Activated T-helper 2 cell treated with anti-CD3 and anti-CD28 coated beads, Interferon-gamma antibody, Interleukin-2, Interleukin-4, amounts not matched to agents 10 μg/mL and 5 μg/mL and 100 μg/mL, durations not matched to agents 14 hours and 24 hours and 36 hours (primary cell): Measurements from ENCODE around the gene RCBTB2. TPM values are rescaled to one million over a fixed set of nuclear protein-coding genes. Genes with fewer than 3 reads are reported as not detected.
A peak's percentile ranks its signal among the peaks of the same experiment; 100 is the strongest.

Experiments
- DNase-seq: peaks from one replicate; pipeline ENCODE4 v3.0.0; 2021; ENCODE audit warnings: low spot score
- H3K27ac Mint-ChIP-seq: one replicate; pipeline ENCODE4 v1.8.0; 2021; ENCODE audit warnings: mixed read lengths
- H3K27me3 Mint-ChIP-seq: one replicate; pipeline ENCODE4 v1.8.0; 2021; ENCODE audit warnings: low read depth, mixed read lengths
- H3K36me3 Mint-ChIP-seq: one replicate; pipeline ENCODE4 v1.8.0; 2021; ENCODE audit warnings: low read depth, mixed read lengths
- H3K4me1 Mint-ChIP-seq: one replicate; pipeline ENCODE4 v1.8.0; 2021; ENCODE audit warnings: low read depth, mixed read lengths
- H3K4me3 Mint-ChIP-seq: one replicate; pipeline ENCODE4 v1.8.0; 2021; ENCODE audit warnings: low read depth, mild to moderate bottlenecking, moderate library complexity, mixed read lengths
- H3K9me3 Mint-ChIP-seq: one replicate; pipeline ENCODE4 v1.8.0; 2021; ENCODE audit warnings: mixed read lengths
- intact Hi-C: fragments of 100-400 bp; cut with micrococcal nuclease; formaldehyde crosslinking; loops from one replicate; pipeline ENCODE4 v1.15.1; 2023
- total RNA-seq: library from RNA; stranded (reverse); gene quantifications from 2 replicates; pipeline ENCODE4 v1.2.3, GENCODE V29; 2022

The RCBTB2 gene
- total RNA-seq, 1 donor from 2014 or later = 3.4 TPM

DNA sequence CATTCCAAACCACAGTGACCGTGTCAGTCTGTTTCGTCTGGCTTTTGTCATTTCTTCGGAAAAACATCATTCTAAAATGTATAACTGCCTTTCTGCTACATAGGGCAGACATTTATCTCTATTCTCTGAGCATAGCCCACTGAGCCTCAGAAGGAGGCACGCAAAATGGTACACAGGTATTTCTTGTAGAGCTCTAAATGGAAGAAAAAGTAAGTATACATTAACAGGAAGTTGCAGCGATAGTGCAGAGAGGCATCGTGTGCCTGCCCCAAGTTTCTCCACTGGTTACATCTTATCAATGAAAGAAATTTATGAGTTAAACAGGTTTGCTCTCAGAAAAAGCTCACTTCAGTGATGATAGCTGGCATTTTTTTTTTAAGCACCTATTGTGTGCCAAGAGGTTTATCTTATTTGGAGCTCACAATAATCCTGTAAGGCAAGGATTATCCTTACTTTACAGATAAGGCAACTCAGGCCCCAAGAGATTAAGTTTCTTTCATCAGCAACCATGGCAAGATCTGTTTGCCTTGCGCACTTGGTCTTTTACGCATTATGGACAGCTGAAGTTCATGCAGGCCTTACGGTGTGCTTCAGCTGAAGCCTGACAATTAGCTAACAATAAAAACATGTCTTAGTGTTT lies 1.2 kb upstream of the RCBTB2 start:
- Mint-ChIP-seq H3K4me3 (peak overlapping the region; percentile 90), H3K4me1 (peaks cover 31% of the 10 kb centered on the region), H3K9me3 (peaks cover 34% of the 10 kb centered on the region), H3K27me3 (peaks cover 5% of the 10 kb centered on the region), H3K27ac (peak overlapping the region; percentile 89), H3K36me3 (peaks cover 20% of the 10 kb centered on the region)
- DNase-seq = no peak
- intact Hi-C loops = loop anchor here (2.0 kb wide), 1 partner anchor 29 kb away; no protein-coding TSS in a partner anchor

DNA sequence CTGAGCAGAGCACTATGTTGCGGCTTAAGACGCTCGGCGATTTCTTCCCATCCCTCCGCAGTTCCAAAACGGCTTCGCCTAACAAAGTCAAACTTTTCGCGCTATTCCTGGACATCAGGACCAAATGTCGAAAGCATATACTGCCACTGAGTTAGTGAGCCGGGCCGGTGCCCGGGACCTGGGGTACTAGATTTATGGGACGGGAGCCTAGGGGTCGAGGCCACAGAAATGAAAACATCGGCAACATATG lies 699 bp downstream of the RCBTB2 start:
- H3K27ac Mint-ChIP-seq = peak overlapping the region; percentile 89
- no peak for DNase-seq
- H3K9me3 Mint-ChIP-seq = peaks cover 20% of the 10 kb centered on the region
- H3K36me3 Mint-ChIP-seq = peaks cover 13% of the 10 kb centered on the region
- H3K4me1 Mint-ChIP-seq = peaks cover 28% of the 10 kb centered on the region
- peak overlapping the region; percentile 90 for H3K4me3 Mint-ChIP-seq
- intact Hi-C loops = loop anchor here (1.0 to 2.0 kb wide), 4 partner anchors 27 to 444 kb away; no protein-coding TSS in a partner anchor
- peaks cover 2% of the 10 kb centered on the region for H3K27me3 Mint-ChIP-seq

DNA sequence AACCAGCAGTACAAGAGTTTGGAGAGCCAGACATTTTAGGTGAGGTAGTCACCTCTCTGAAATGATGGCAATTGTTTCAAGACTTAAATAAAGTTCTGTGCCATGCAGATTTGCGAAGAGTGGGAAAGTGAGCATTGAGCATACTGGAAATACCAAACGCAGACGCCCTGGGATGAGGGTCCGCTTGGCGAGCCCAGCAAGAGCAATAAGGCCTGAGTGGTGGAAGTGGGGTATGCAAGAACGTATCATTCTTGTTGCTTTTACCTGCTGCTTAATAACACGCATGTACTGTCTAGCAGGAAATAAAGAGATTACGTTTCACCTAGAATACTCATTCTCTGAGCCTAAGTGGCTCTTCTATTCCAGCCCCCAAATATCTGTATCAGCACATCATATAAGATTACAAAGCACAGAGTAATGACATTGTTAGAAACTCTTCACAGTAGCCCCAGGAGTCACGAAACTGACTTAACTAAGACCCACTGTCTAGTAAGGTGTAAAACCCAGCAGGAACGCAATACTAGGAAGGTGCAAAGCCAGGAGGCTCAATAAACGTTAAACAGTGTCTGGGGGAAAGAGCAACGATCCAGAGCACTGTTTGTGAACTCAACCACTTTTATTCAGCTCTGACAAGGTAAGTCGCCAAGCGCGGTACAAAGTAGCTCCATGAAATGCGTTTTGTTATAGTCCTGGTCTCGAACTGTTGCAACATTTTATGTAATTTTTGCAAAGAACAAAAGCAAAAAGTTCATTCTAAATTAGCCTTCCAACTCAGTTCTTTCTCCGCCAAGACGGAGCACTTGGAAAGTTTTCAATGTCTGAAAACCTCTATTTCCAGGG lies 1.2 kb downstream of the RCBTB2 start:
- Mint-ChIP-seq H3K27ac (peak overlapping the region; percentile 89), H3K4me1 (peaks cover 28% of the 10 kb centered on the region), H3K4me3 (peak overlapping the region; percentile 90), H3K27me3 (peaks cover 2% of the 10 kb centered on the region), H3K36me3 (peaks cover 9% of the 10 kb centered on the region), H3K9me3 (peaks cover 15% of the 10 kb centered on the region)
- peak; percentile 21 for DNase-seq
- intact Hi-C loops = loop anchor here (1.0 to 2.0 kb wide), 4 partner anchors 26 to 445 kb away; no protein-coding TSS in a partner anchor

DNA sequence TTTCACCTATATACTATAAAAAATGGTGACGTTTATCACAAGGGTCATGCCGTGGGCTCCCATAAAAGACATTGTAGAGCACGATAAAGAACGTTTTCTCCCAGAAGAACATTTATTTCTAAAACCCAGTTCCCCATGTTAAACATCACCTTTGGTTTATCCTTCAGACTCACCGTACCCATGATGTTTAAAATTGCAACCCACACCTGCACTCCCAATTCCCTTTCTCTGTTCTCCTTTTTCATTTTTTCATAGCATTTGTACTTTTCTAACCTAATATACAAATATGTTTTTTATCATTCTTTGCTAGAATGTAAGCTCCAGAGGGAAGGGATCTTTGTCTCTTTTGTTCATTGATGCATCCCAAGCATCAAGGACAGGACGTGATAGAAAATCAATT lies 2.0 kb downstream of the RCBTB2 start:
- no peak overlapping the region for H3K27ac Mint-ChIP-seq
- peaks cover 2% of the 10 kb centered on the region for H3K27me3 Mint-ChIP-seq
- H3K4me3 Mint-ChIP-seq = peak overlapping the region; percentile 90
- intact Hi-C loops = no loop called here
- DNase-seq = no peak
- H3K4me1 Mint-ChIP-seq = peaks cover 28% of the 10 kb centered on the region
- peaks cover 9% of the 10 kb centered on the region for H3K9me3 Mint-ChIP-seq
- peaks cover 9% of the 10 kb centered on the region for H3K36me3 Mint-ChIP-seq

DNA sequence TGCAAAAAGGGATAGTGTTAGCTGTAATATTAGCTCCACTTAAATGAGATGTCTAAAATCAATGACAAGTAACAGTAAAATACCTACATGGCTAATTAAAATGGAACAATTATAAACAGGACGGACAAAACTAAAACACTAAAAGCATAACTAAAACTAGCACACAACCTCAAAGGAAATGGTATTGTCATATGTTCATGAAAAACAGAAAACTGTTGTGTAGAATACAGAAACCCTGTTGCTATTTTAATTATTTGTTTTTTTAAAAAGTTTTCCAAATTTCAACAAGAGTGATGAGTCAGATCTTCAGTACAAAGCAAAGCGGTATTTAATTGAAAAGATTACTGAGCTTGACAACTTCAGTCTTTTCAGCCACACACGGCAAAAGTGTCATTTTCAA lies 4.2 kb downstream of the RCBTB2 start:
- peaks cover 23% of the 10 kb centered on the region for H3K4me1 Mint-ChIP-seq
- no peak overlapping the region for H3K4me3 Mint-ChIP-seq
- H3K36me3 Mint-ChIP-seq = peaks cover 4% of the 10 kb centered on the region
- H3K27me3 Mint-ChIP-seq = peaks cover 4% of the 10 kb centered on the region
- H3K9me3 Mint-ChIP-seq = no peaks in the 10 kb centered on the region
- DNase-seq = no peak
- no peak overlapping the region for H3K27ac Mint-ChIP-seq
- intact Hi-C loops = no loop called here

DNA sequence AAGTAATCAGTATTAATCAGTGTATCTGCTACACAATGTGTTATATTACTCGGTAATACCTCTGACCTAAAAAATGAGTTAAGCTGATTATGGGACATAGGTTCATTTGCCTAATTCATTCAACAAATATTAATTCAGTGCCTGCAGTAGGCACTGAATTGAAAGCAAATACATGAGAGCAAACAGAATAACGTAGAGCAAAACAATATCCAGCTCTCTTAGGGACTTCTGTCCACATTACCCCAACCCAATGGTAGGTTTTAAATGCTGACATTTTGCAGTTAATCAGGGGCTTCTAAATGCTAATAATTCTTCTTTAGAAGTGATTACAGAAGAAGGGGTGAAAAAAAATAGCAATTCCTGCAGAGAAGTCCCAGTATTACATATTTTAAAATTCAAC lies 4.9 kb downstream of the RCBTB2 start:
- no peaks in the 10 kb centered on the region for H3K9me3 Mint-ChIP-seq
- no peak overlapping the region for H3K4me3 Mint-ChIP-seq
- no peak overlapping the region for H3K27ac Mint-ChIP-seq
- H3K27me3 Mint-ChIP-seq = peaks cover 5% of the 10 kb centered on the region
- no peak for DNase-seq
- peaks cover 4% of the 10 kb centered on the region for H3K36me3 Mint-ChIP-seq
- H3K4me1 Mint-ChIP-seq = peaks cover 18% of the 10 kb centered on the region
- intact Hi-C loops = no loop called here

DNA sequence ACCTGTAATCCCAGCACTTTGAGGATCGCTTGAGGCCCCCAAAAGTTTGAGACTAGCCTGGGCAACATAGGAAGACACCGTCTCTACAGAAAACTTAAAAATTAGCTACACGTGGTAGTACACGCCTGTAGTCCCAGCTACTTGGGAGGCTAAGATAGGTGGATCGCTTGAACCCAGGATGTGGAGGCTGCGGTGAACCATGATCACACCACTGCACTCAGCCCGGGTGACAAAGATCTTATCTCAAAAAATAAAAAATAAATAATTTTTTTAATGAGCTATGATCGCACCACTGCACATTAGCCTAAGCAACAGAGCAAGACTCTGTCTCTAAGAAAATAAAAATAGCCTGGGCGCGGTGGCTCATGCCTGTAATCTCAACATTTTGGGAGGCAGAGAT lies 6.6 kb downstream of the RCBTB2 start:
- Mint-ChIP-seq H3K27me3 (peaks cover 5% of the 10 kb centered on the region), H3K4me1 (peaks cover 12% of the 10 kb centered on the region), H3K4me3 (no peak overlapping the region), H3K27ac (no peak overlapping the region), H3K9me3 (no peaks in the 10 kb centered on the region), H3K36me3 (peaks cover 10% of the 10 kb centered on the region)
- intact Hi-C loops = no loop called here
- DNase-seq = no peak

DNA sequence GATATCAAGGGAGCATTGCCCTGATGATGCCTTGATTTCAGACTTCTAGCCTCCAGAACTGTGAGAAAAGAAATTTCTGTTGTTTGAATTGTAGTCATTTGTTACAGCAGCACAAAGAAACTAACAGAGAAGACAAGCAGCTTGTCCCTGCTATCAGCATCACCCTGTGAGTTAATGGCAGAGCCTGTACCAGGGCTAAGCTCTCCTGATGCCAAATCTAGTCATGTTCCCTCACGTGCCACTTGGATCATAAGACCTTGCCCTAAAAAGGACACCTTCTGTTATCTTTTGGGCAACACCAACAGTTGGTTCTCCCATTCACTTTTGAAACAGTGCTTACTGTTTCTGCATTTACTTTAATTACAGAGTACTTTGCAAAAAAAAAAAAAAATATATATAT lies 14.8 kb downstream of the RCBTB2 start:
- H3K27ac Mint-ChIP-seq = no peak overlapping the region
- H3K9me3 Mint-ChIP-seq = no peaks in the 10 kb centered on the region
- H3K4me3 Mint-ChIP-seq = no peak overlapping the region
- DNase-seq = no peak
- intact Hi-C loops = no loop called here
- H3K27me3 Mint-ChIP-seq = no peaks in the 10 kb centered on the region
- no peaks in the 10 kb centered on the region for H3K4me1 Mint-ChIP-seq
- peaks cover 59% of the 10 kb centered on the region for H3K36me3 Mint-ChIP-seq

DNA sequence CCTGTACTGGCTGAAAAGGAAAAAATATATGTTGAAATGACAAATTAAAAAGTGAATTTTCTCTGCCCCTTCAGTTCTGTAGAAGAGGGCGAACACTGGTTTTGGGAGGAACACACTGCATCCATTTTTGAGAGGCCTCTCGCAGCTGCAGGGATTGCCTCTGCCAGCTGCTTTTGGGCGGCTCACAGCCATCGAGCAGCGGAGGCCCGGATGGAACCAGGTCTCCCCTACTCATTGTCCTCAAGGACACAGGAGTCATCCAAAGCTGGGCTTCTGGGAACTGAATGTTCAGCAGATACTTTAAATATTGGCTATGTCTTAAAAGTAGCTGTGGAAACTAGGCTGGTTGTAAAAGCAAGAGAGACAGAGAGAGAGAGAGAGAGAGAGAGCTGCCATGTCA lies 17.1 kb downstream of the RCBTB2 start:
- Mint-ChIP-seq H3K27ac (no peak overlapping the region), H3K27me3 (no peaks in the 10 kb centered on the region), H3K4me3 (no peak overlapping the region), H3K9me3 (no peaks in the 10 kb centered on the region), H3K4me1 (peaks cover 7% of the 10 kb centered on the region), H3K36me3 (peaks cover 70% of the 10 kb centered on the region)
- intact Hi-C loops = no loop called here
- no peak for DNase-seq

DNA sequence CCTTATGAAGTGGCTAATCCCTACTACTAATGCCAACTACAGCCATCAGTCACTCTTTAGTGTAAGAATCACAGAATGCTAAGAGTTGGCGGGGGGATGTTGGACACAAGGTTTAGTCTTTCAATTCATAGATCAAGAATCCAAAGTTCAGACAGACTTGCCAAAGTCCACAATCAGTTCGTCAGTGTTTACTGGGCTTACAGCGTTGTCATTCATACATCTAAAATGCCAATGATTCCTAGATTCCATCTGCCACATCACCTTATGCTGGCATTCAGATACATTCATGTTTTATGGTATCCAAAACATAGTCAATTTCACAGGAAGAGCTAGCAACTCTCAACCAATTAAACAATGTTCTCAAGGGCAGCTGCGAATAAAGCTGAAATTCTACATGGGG lies 18.1 kb downstream of the RCBTB2 start:
- no peak for DNase-seq
- no peak overlapping the region for H3K27ac Mint-ChIP-seq
- intact Hi-C loops = no loop called here
- H3K4me3 Mint-ChIP-seq = no peak overlapping the region
- no peaks in the 10 kb centered on the region for H3K27me3 Mint-ChIP-seq
- H3K4me1 Mint-ChIP-seq = peaks cover 16% of the 10 kb centered on the region
- no peaks in the 10 kb centered on the region for H3K9me3 Mint-ChIP-seq
- H3K36me3 Mint-ChIP-seq = peaks cover 71% of the 10 kb centered on the region

DNA sequence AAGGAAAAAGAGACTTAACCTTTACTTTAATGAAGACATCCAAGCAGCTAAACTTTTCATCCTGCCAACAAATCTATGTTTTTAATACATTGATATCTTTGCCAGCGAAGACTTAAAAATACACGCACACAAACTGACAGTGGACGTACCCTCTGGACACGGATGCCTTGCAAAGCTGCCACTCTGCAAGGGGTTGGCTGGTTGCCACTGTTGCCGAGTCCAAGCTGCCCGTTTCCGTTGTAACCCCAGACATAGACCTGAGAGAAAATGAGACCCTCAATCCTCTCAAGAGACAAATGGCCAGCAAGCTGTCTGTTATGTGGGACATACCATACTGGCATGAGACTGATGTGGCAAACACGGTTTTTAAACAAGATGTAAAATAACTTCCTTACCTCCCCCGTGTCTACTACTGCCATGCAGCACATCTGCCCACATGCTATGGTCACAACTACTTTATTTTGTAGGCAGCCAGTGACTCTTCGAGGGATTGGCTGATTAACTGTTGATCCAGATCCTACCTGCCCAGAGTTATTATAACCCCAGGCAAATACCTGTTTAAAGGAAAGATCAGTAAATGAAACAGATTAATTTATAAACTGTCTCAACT lies 21.2 kb downstream of the RCBTB2 start:
- Mint-ChIP-seq H3K36me3 (peaks cover 75% of the 10 kb centered on the region), H3K27me3 (peaks cover 4% of the 10 kb centered on the region), H3K27ac (no peak overlapping the region), H3K4me1 (peaks cover 29% of the 10 kb centered on the region), H3K9me3 (no peaks in the 10 kb centered on the region), H3K4me3 (no peak overlapping the region)
- DNase-seq = no peak
- intact Hi-C loops = no loop called here

DNA sequence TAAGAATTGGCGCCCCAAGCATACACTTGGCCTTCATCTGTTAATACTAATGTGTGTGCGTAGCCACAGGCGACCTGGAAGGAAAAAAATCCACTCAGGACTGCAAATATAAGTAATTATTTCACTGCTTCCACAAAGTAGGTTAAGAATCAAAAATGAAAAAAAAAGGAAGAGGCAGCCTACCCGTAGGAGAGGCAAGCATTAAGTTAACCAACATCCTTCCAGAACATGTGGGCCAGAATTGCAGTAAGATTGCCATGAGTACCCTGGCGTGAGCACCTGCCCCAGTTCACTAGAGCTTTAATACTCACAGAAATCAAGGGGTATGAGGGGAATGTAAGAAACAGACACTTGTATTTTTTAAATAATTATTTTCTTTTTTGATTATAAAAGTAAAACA lies 22.2 kb downstream of the RCBTB2 start:
- Mint-ChIP-seq H3K4me1 (peaks cover 39% of the 10 kb centered on the region), H3K9me3 (no peaks in the 10 kb centered on the region), H3K4me3 (no peak overlapping the region), H3K27ac (no peak overlapping the region), H3K36me3 (peaks cover 76% of the 10 kb centered on the region), H3K27me3 (peaks cover 4% of the 10 kb centered on the region)
- DNase-seq = no peak
- intact Hi-C loops = no loop called here

DNA sequence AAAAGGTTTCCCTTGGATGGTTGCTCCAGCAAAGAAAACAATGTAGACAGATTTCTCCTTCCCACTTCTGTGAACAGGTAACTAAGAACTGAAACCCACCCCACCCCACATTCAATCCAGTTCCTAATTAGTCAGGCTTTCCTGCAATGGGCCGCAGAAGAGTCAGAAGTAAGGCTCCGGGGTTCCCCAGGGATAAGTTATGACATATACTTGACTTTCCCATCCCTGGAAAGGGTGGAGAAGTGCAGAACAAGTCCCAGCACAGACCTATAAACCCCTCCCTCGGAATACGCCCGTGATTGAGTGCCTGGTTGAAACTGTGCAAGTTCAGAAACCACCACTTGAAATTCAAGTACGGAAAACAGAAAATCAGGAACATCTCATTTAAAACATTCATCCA lies 24.9 kb downstream of the RCBTB2 start:
- Mint-ChIP-seq H3K4me3 (no peak overlapping the region), H3K36me3 (peaks cover 65% of the 10 kb centered on the region), H3K9me3 (no peaks in the 10 kb centered on the region), H3K27me3 (peaks cover 4% of the 10 kb centered on the region), H3K27ac (no peak overlapping the region), H3K4me1 (peaks cover 65% of the 10 kb centered on the region)
- intact Hi-C loops = loop anchor here (10.0 kb wide), 1 partner anchor 467 kb away; the partner anchor contains the start of gene FNDC3A
- DNase-seq = no peak
